ENCODE data around the gene CXorf58.

GRCh38 chrX:23930894-23931604, 23.2 kb downstream of the CXorf58 start:
- TF ChIP-seq CTCF (IDR thresholded peaks at IDR 0.05) (no peak), POLR2A (IDR thresholded peaks at IDR 0.05) (no peak), EP300 (IDR thresholded peaks at IDR 0.05) (no peak)
